ENCODE measurements around the gene NEGR1.

Gene NEGR1

DNA sequence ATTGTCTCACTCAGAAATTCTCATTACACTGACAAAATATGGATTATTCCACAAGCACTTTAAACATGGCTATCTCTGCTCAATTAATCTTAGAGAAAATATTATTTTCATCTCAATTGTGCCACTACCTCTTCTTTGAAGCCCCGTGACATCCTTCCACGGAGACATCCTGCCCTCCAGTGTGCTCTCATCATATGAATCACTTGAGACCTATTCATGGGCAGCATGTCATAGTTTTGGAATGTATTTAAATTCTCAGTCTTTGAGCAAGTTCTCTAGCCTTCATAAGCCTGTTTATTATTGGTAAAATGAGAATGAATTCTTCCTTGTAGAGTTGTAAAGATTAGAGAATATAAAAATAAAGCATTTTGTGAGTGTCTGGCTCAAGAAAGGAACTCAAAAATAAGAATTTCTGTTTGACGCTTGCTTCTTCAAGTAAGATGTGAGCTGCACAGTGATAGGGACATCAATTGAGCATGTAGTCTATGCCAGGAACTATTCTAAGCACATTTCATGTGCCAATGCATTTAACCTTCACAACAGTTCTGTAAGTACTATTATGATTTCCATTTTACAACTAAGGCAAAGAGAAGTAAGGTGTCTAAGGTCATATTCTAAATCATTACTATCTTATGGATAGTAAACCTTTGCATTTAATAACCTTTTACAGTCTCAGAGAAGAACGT is 644.1 kb downstream of the NEGR1 start:
- no peak for DNase-seq
- H3K4me3 ChIP-seq (ENCODE audit: low read depth, low read length) = no peak overlapping the region
- H3K9me3 ChIP-seq (ENCODE audit: severe bottlenecking) = no peaks in the 10 kb centered on the region
- H3K27me3 ChIP-seq (ENCODE audit: insufficient read depth, low read depth, severe bottlenecking) = no peaks in the 10 kb centered on the region
- no peak overlapping the region for H3K27ac ChIP-seq
- H3K36me3 ChIP-seq = no peaks in the 10 kb centered on the region
- TF ChIP-seq, protein P1, sequence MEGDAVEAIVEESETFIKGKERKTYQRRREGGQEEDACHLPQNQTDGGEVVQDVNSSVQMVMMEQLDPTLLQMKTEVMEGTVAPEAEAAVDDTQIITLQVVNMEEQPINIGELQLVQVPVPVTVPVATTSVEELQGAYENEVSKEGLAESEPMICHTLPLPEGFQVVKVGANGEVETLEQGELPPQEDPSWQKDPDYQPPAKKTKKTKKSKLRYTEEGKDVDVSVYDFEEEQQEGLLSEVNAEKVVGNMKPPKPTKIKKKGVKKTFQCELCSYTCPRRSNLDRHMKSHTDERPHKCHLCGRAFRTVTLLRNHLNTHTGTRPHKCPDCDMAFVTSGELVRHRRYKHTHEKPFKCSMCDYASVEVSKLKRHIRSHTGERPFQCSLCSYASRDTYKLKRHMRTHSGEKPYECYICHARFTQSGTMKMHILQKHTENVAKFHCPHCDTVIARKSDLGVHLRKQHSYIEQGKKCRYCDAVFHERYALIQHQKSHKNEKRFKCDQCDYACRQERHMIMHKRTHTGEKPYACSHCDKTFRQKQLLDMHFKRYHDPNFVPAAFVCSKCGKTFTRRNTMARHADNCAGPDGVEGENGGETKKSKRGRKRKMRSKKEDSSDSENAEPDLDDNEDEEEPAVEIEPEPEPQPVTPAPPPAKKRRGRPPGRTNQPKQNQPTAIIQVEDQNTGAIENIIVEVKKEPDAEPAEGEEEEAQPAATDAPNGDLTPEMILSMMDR (IDR thresholded peaks at IDR 0.05; ENCODE audit: low read depth, low read length) = no peak

DNA sequence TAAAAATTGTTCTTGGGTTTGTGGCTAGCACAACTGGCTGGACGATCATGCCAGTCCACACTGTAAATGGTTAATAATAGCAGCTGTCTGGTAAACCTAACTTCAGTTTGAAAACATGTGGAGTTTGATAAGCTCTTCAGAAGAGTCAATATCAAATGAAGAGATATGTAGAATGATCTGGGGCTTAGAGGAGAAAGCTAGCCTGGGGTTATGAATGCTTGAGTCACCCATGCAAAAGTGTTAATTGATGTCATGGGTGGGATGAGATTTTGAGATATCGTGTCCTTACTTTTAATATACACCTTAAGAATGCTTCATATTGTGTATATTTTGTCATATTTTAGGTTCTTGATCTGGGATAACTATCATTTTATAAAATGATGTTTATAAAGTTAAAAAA is 646.8 kb downstream of the NEGR1 start:
- Histone ChIP-seq H3K36me3 (no peaks in the 10 kb centered on the region), H3K27me3 (ENCODE audit: insufficient read depth, low read depth, severe bottlenecking) (no peaks in the 10 kb centered on the region), H3K4me3 (ENCODE audit: low read depth, low read length) (no peak overlapping the region), H3K27ac (no peak overlapping the region), H3K9me3 (ENCODE audit: severe bottlenecking) (no peaks in the 10 kb centered on the region)
- TF ChIP-seq, protein P1 (IDR thresholded peaks at IDR 0.05; ENCODE audit: low read depth, low read length) = no peak
- no peak for DNase-seq

DNA sequence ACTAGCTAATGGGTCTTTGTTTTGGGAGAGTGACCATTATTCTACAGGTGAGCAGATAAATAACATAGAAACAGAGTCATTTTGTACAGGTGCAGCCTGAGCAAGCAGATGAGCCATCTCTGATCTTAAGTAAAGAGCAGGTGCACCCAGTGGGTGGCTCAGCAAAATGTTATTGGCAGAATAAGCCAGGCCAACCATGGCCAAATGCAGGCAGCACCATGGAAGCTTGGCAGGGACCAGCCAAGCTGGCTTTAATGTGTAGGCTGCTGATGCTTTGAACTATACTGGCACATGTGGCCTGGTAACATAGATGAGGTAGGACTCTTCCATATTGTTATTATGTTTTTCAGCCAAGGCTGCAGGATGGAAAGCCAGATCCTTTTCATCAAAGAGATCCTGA is 648.2 kb downstream of the NEGR1 start:
- TF ChIP-seq, protein P1 (IDR thresholded peaks at IDR 0.05; ENCODE audit: low read depth, low read length) = no peak
- no peak for DNase-seq

DNA sequence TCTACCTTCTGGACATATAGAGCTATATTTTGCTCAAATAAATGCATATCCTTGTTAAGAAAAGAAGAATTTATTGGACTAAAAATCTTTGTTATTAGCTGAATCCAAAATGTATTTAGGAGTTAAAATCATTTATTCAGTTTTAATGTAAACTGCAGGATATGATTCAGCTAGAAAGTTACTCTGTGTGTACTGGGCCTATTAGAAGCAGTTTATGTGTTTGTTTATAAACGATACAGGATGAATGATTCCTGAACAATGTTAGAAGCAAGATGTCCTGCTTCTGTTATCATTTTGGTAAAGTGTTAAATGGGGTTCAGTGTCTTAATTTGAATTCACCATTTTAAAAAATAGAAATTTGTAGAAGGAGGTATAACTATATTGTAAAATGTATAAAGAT is 652.3 kb downstream of the NEGR1 start:
- H3K9me3 ChIP-seq (ENCODE audit: severe bottlenecking) = no peaks in the 10 kb centered on the region
- no peak overlapping the region for H3K27ac ChIP-seq
- no peak overlapping the region for H3K4me3 ChIP-seq (ENCODE audit: low read depth, low read length)
- H3K36me3 ChIP-seq = no peaks in the 10 kb centered on the region
- no peak for DNase-seq
- H3K27me3 ChIP-seq (ENCODE audit: insufficient read depth, low read depth, severe bottlenecking) = no peaks in the 10 kb centered on the region
- TF ChIP-seq, protein P1 (IDR thresholded peaks at IDR 0.05; ENCODE audit: low read depth, low read length) = no peak

More for the DNA sequence above, 648.2 kb downstream of the NEGR1 start:
- H3K36me3 ChIP-seq = no peaks in the 10 kb centered on the region
- H3K27me3 ChIP-seq (ENCODE audit: insufficient read depth, low read depth, severe bottlenecking) = no peaks in the 10 kb centered on the region
- H3K9me3 ChIP-seq (ENCODE audit: severe bottlenecking) = no peaks in the 10 kb centered on the region
- H3K27ac ChIP-seq = no peak overlapping the region
- no peak overlapping the region for H3K4me3 ChIP-seq (ENCODE audit: low read depth, low read length)

DNA sequence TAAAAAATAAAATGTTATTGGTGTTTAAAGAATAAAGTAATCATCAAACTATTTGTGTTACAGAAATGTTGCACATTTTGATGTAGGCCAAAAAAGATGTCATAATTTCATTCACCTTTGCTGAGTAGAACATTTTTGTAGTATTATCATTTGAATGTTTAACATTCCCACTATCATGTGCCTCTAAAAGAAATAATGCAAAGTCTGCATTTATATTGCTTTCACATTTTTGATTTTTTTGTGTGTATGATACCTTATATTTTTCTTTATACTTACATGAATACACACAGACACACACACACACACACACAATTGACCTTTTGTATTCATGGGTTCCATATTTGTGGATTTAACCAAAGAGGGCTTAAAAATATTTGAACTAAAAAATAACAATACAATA is 657.3 kb downstream of the NEGR1 start:
- no peaks in the 10 kb centered on the region for H3K27me3 ChIP-seq (ENCODE audit: insufficient read depth, low read depth, severe bottlenecking)
- H3K4me3 ChIP-seq (ENCODE audit: low read depth, low read length) = no peak overlapping the region
- TF ChIP-seq, protein P1 (IDR thresholded peaks at IDR 0.05; ENCODE audit: low read depth, low read length) = no peak

DNA sequence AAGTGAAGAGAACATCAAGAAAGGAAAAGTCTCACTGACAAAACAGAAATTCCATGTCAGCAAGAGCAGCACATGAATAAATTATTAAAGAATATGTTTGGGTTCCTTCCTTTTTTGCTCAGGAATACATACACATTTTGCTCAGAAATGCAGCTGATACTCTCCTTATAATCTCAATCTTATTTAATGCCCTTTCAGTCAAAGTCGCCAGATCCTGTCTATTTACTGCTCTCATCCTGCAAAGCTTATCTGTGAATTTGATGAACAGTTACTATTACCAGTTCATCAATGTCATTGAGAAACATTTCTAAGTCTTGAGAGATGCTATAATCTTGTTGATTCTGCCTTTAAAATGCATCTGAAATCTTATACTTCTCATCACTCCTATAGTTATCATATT is 658.5 kb downstream of the NEGR1 start:
- H3K36me3 ChIP-seq = no peaks in the 10 kb centered on the region
- H3K4me3 ChIP-seq (ENCODE audit: low read depth, low read length) = no peak overlapping the region
- H3K27me3 ChIP-seq (ENCODE audit: insufficient read depth, low read depth, severe bottlenecking) = no peaks in the 10 kb centered on the region
- no peaks in the 10 kb centered on the region for H3K9me3 ChIP-seq (ENCODE audit: severe bottlenecking)
- DNase-seq = no peak
- H3K27ac ChIP-seq = no peak overlapping the region
- TF ChIP-seq, protein P1 (IDR thresholded peaks at IDR 0.05; ENCODE audit: low read depth, low read length) = no peak

More for the DNA sequence above, 657.3 kb downstream of the NEGR1 start:
- DNase-seq = no peak
- no peaks in the 10 kb centered on the region for H3K9me3 ChIP-seq (ENCODE audit: severe bottlenecking)
- no peak overlapping the region for H3K27ac ChIP-seq
- H3K36me3 ChIP-seq = no peaks in the 10 kb centered on the region

Data from WERI-Rb-1 (cell line).